Mesenchymal stem cell (in vitro differentiated cells and primary cell): ENCODE data around the gene OXCT2.
"Not testable (repeated sequence)": the region's sequence is repeated elsewhere in the genome, so short reads cannot be mapped to it uniquely, and the experiment has no call there.

Experiments used
- DNase-seq: peaks from one replicate; pipeline ENCODE4 v3.0.0-alpha.2; 2013
- H2AFZ ChIP-seq: one replicate; pipeline ENCODE4 v1.6.1; 2013; ENCODE audit warnings: low read depth, mild to moderate bottlenecking, control low read depth, inconsistent platforms, low read length, moderate library complexity
- H2AK5ac ChIP-seq: 2 replicates; pipeline ENCODE4 v1.6.1; 2013; ENCODE audit warnings: low read length, moderate library complexity, mild to moderate bottlenecking, inconsistent platforms; ENCODE audit not compliant: severe bottlenecking
- H2BK120ac ChIP-seq: one replicate; pipeline ENCODE4 v1.6.1; 2013; ENCODE audit warnings: low read depth, mild to moderate bottlenecking, inconsistent platforms, low read length, moderate library complexity
- H2BK12ac ChIP-seq, 2 experiments: one replicate each; pipeline ENCODE4 v1.6.1; 2013; ENCODE audit warnings: inconsistent platforms in 2 of 2, low read length in 2 of 2, mild to moderate bottlenecking in 2 of 2, moderate library complexity in 2 of 2, control low read depth in 1 of 2
- H2BK15ac ChIP-seq: one replicate; pipeline ENCODE4 v1.6.1; 2013; ENCODE audit warnings: mild to moderate bottlenecking, low read depth, inconsistent platforms; ENCODE audit not compliant: poor library complexity, severe bottlenecking
- H2BK5ac ChIP-seq: 2 replicates; pipeline ENCODE4 v1.6.1; 2013; ENCODE audit warnings: low read depth, mild to moderate bottlenecking, low read length, control low read depth, inconsistent platforms; ENCODE audit not compliant: poor library complexity, severe bottlenecking
- H3K14ac ChIP-seq, 2 experiments: one replicate each; pipeline ENCODE4 v1.6.1; 2013; ENCODE audit warnings: inconsistent platforms in 2 of 2, low read length in 2 of 2, control low read depth in 1 of 2, mild to moderate bottlenecking in 1 of 2, moderate library complexity in 1 of 2
- H3K18ac ChIP-seq, 2 experiments: one replicate each; pipeline ENCODE4 v1.6.1; 2013; ENCODE audit warnings: inconsistent platforms in 2 of 2, low read length in 2 of 2, control low read depth in 1 of 2, low read depth in 1 of 2, mild to moderate bottlenecking in 1 of 2
- H3K23ac ChIP-seq, 2 experiments: one replicate each; pipeline ENCODE4 v1.6.1; 2013; ENCODE audit warnings: inconsistent platforms in 2 of 2, low read length in 2 of 2, mild to moderate bottlenecking in 2 of 2, moderate library complexity in 2 of 2, control low read depth in 1 of 2
- H3K27ac ChIP-seq: 2 replicates; pipeline ENCODE4 v1.5.1; 2013; ENCODE audit warnings: mild to moderate bottlenecking, moderate library complexity, low read length, control low read depth, inconsistent platforms; ENCODE audit not compliant: poor library complexity, severe bottlenecking
- H3K27me3 ChIP-seq, 2 experiments: 2 replicates each; pipeline versions ENCODE4 v1.6.1 to v1.7.0; 2013; ENCODE audit warnings: low read length in 2 of 2, mild to moderate bottlenecking in 2 of 2, moderate library complexity in 2 of 2, control low read depth in 1 of 2, inconsistent platforms in 1 of 2; ENCODE audit not compliant: control insufficient read depth in 1 of 2, insufficient read depth in 1 of 2
- H3K36me3 ChIP-seq, 2 experiments: 2 replicates each; pipeline versions ENCODE4 v1.6.1 to v1.7.0; 2013; ENCODE audit warnings: low read length in 2 of 2, control low read depth in 1 of 2, inconsistent platforms in 1 of 2, low read depth in 1 of 2, mild to moderate bottlenecking in 1 of 2; ENCODE audit not compliant: insufficient read depth in 2 of 2, control insufficient read depth in 1 of 2
- H3K4ac ChIP-seq, 2 experiments: one replicate each; pipeline ENCODE4 v1.6.1; 2013; ENCODE audit warnings: inconsistent platforms in 2 of 2, low read length in 2 of 2, mild to moderate bottlenecking in 2 of 2, moderate library complexity in 2 of 2, control low read depth in 1 of 2, low read depth in 1 of 2
- H3K4me1 ChIP-seq: 2 replicates; pipeline ENCODE4 v1.6.1; 2013; ENCODE audit warnings: low read depth, low read length, control low read depth; ENCODE audit not compliant: control insufficient read depth, insufficient read depth
- H3K4me2 ChIP-seq: 2 replicates; pipeline ENCODE4 v1.6.1; 2013; ENCODE audit warnings: low read length, mild to moderate bottlenecking, inconsistent platforms; ENCODE audit not compliant: poor library complexity, severe bottlenecking
- H3K4me3 ChIP-seq, 2 experiments: 2 replicates each; pipeline versions ENCODE4 v1.5.1 to v1.7.0; 2013; ENCODE audit warnings: low read length in 2 of 2, mild to moderate bottlenecking in 2 of 2, control low read depth in 1 of 2, low read depth in 1 of 2; ENCODE audit not compliant: insufficient read depth in 1 of 2
- H3K79me1 ChIP-seq: replicated peaks from 2 replicates; pipeline ENCODE4 v1.6.1; 2013; ENCODE audit warnings: mild to moderate bottlenecking, control low read depth, low read length, inconsistent platforms; ENCODE audit not compliant: poor library complexity, severe bottlenecking
- H3K9ac ChIP-seq: 2 replicates; pipeline ENCODE4 v1.7.0; 2013; ENCODE audit warnings: mild to moderate bottlenecking, low read length, moderate library complexity
- H3K9me3 ChIP-seq: 2 replicates; pipeline ENCODE4 v1.7.0; 2013; ENCODE audit warnings: mild to moderate bottlenecking, low read length; ENCODE audit not compliant: control insufficient read depth
- H4K8ac ChIP-seq: one replicate; pipeline ENCODE4 v1.6.1; 2013; ENCODE audit warnings: inconsistent platforms, mild to moderate bottlenecking, low read length, moderate library complexity
- H4K91ac ChIP-seq: one replicate; pipeline ENCODE4 v1.6.1; 2013; ENCODE audit warnings: mild to moderate bottlenecking, low read length, inconsistent platforms
- WGBS: methylation state at CpG from one replicate; pipeline ENCODE4 v1.1.7; 2013; ENCODE audit warnings: mixed read lengths; 5-methylcytosine and 5-hydroxymethylcytosine counted together

OXCT2 gene

DNA sequence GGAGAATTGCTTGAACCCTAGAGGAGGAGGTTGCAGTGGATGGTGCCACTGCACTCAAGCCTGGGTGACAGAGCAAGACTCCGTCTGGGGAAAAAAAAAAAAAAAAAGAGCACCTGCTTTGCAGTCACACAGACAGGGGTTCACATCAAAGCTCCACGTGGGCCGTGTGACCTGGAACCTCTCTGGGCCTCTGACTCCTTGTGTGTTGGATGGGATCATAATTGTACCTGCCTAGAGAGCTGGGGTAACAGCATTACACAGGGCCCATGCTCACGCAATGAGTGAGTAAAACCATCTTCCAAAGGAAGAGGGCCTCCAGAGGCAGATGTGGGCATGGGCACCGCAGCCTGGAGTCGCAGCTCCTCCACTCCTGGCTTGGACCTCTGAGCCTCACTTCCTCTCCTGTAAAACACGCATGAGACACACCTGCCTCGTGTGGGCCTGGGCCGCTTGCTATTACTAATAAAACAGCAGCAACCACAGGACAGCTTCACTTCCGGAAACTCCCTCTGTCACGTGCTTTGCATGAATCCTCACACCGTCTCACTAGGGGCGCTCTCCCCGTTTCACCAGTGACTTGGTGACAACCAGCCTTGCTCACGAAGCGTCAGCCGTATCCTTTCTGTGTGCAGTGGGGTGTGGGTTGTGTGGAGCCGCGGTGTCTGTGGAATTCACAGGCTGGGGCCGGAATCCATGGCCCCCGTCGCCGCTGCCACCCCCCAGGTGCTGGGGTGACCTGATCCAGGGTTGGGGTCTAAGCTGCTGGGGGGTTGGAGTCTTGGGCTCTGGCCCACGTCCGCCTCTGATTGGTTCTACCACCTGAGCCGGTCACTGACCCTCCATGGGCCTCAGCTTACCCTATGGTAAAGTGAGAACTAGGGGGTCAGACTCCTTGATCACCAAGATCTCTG lies 28.0 kb upstream of the OXCT2 start:
- DNase-seq, result peak; percentile 47
- not testable (repeated sequence) for H3K4ac ChIP-seq, H4K91ac ChIP-seq, H3K4me1 ChIP-seq, H3K79me1 ChIP-seq, H4K8ac ChIP-seq, H3K18ac ChIP-seq, H3K9ac ChIP-seq, H3K23ac ChIP-seq, H3K27ac ChIP-seq, H3K4me3 ChIP-seq, H2BK5ac ChIP-seq, H3K36me3 ChIP-seq, H2BK120ac ChIP-seq, H3K4me2 ChIP-seq, H2AFZ ChIP-seq, H3K9me3 ChIP-seq, H2BK15ac ChIP-seq, H2AK5ac ChIP-seq
- WGBS, result 69% methylated on average over 14 of the region's 26 CpGs
- Histone ChIP-seq H3K27me3 (peaks cover 0 to 14% of the 10 kb centered on the region in 2 experiments), H3K14ac (peak overlapping the region in 1 of 2 experiments; percentile 11), H2BK12ac (peak overlapping the region in 1 of 2 experiments; percentile 34)

DNA sequence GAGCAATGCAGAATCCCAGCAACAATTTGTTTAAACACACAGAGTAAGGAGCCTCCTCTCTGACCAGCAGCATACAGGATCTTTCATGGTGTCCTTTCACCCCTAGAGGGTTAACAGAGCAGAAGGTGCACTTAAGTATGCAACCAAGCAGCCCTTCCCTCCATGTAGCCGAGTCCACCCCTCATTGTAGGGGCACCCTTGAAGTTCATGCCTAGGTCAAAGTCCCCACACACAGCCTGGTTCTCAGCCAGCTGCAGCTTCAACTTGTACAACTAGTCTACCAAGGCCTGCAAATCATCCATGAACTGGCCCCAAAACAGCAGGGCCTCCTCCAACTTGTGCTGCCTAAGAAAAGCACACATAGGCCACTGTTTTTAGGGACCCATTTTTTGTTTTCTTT lies 24.5 kb upstream of the OXCT2 start:
- Histone ChIP-seq H3K36me3 (no peaks in the 10 kb centered on the region), H2BK15ac (no peak overlapping the region), H2BK12ac (no peak overlapping the region), H3K4me2 (no peak overlapping the region), H4K91ac (no peak overlapping the region), H2BK120ac (no peak overlapping the region), H3K4me1 (peaks cover 4% of the 10 kb centered on the region), H3K9ac (no peak overlapping the region), H3K9me3 (no peaks in the 10 kb centered on the region), H3K4ac (no peak overlapping the region), H3K23ac (no peak overlapping the region), H3K18ac (no peak overlapping the region), H3K14ac (no peak overlapping the region), H2AK5ac (no peak overlapping the region), H2BK5ac (no peak overlapping the region), H3K27me3 (peaks cover 10 to 31% of the 10 kb centered on the region in 2 experiments), H4K8ac (no peak overlapping the region), H3K79me1 (no peaks in the 10 kb centered on the region), H3K4me3 (no peak overlapping the region), H2AFZ (no peak overlapping the region), H3K27ac (no peak overlapping the region)
- no peak for DNase-seq
- 44% methylated on average over 1 of the region's 1 CpG for WGBS

DNA sequence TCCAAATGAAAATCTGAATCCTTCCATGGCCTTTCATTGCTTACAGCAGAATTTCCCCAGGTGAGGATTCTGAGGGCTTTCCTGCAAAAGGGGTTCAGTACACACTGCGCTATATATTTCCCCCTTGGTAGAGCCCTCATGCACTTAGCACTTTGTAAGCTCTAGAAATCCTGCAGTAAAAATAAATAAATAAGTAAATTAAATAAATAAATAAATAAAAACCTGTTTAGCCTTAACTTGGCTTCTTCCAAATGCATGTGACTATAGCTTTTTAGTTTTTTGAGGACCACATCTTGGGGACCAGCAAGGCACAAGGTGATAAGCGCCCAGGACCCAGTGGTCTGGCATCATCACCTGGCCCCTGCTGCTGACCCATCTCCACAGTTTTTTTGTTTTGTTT lies 20.7 kb upstream of the OXCT2 start:
- H2AK5ac ChIP-seq, result no peak overlapping the region
- no peak overlapping the region for H2AFZ ChIP-seq
- H3K79me1 ChIP-seq, result no peaks in the 10 kb centered on the region
- H2BK15ac ChIP-seq, result no peak overlapping the region
- no peak overlapping the region for H3K14ac ChIP-seq
- H3K9me3 ChIP-seq, result no peaks in the 10 kb centered on the region
- no peak overlapping the region for H2BK120ac ChIP-seq
- H3K27ac ChIP-seq, result no peak overlapping the region
- no peak overlapping the region for H3K18ac ChIP-seq
- H3K27me3 ChIP-seq, result peaks cover 27 to 57% of the 10 kb centered on the region in 2 experiments
- H4K91ac ChIP-seq, result no peak overlapping the region
- H3K9ac ChIP-seq, result no peak overlapping the region
- no peak overlapping the region for H3K4ac ChIP-seq
- peaks cover 11% of the 10 kb centered on the region for H3K4me1 ChIP-seq
- H3K4me2 ChIP-seq, result no peak overlapping the region
- no peak overlapping the region for H2BK5ac ChIP-seq
- no peak overlapping the region for H2BK12ac ChIP-seq
- H3K4me3 ChIP-seq, result no peak overlapping the region
- 80% methylated on average over 1 of the region's 2 CpGs for WGBS
- DNase-seq, result no peak
- no peak overlapping the region for H3K23ac ChIP-seq
- no peaks in the 10 kb centered on the region for H3K36me3 ChIP-seq
- no peak overlapping the region for H4K8ac ChIP-seq

DNA sequence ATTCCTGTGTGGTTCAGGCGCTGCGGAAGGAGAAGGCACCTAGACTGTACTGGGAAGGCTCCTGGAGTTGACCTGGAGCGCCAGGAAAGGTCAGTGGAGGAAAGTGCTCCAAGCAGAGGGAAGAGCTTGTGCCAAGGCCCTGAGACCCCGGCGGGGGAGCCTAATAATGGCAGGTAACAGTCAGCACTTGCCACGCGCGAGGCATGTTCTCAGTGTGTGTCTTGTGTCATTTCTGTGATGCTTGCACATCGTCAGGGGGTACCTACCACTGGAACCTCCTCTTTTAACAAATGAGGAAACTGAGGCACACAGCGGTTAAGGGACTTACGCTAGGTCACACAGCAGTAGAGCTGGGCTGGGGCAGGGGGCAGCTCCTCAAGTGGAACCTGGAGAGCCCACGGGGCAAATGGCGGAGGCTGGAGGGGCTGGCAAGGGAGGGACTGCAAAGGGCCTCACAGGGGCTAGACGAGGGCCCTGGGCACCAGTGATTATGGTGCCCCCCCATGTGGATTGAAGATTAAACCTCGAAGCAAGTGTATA lies 18.5 kb upstream of the OXCT2 start:
- 35% methylated on average over 13 of the region's 15 CpGs for WGBS
- Histone ChIP-seq H2BK5ac (no peak overlapping the region), H3K4me2 (no peak overlapping the region), H3K9me3 (no peaks in the 10 kb centered on the region), H4K91ac (no peak overlapping the region), H3K14ac (no peak overlapping the region), H4K8ac (no peak overlapping the region), H3K4me3 (no peak overlapping the region), H3K27me3 (peaks cover 42 to 59% of the 10 kb centered on the region in 2 experiments), H3K36me3 (no peaks in the 10 kb centered on the region), H3K27ac (no peak overlapping the region), H2BK120ac (no peak overlapping the region), H3K4ac (no peak overlapping the region), H3K9ac (no peak overlapping the region), H2BK12ac (no peak overlapping the region), H3K79me1 (no peaks in the 10 kb centered on the region), H2AK5ac (no peak overlapping the region), H2AFZ (no peak overlapping the region), H2BK15ac (no peak overlapping the region), H3K4me1 (peaks cover 11% of the 10 kb centered on the region), H3K23ac (no peak overlapping the region), H3K18ac (no peak overlapping the region)
- no peak for DNase-seq
